Measurements from ENCODE around the gene ACADSB. TPM values are rescaled to one million over a fixed set of nuclear protein-coding genes. Genes with fewer than 3 reads are reported as not detected.

Gene ACADSB
- total and polyA plus RNA-seq, 8 donors, result 3.6 to 18.2 (median 11.6) TPM

- ATAC-seq (no peak), FAIRE-seq (no peak), DNase-seq (no peak)
- Histone ChIP-seq H3K9me3 (no peaks in the 10 kb centered on the region), H3K4me1 (peaks cover 0 to 12% (median 10%) of the 10 kb centered on the region in 3 donors), H3K4me3 (no peak overlapping the region), H3K27me3 (no peaks in the 10 kb centered on the region), H3K36me3 (no peaks in the 10 kb centered on the region), H3K27ac (no peak overlapping the region)
- intact Hi-C loops (cut with DNase I), result no loop called here
- WGBS, 2 donors, result 93 to 99% methylated on average over 4 of the region's 4 CpGs
- TF ChIP-seq CTCF (IDR thresholded peaks at IDR 0.05), result no peak
These were observed 7.4 kb downstream of the ACADSB start for GRCh38 chr10:123016228-123016627.

GRCh38 chr10:123017421-123018165, 8.8 kb downstream of the ACADSB start:
- WGBS, 2 donors, result 71 to 75% methylated on average over 9 of the region's 9 CpGs
- ATAC-seq (no peak), FAIRE-seq (no peak), DNase-seq (no peak)
- Histone ChIP-seq H3K4me3 (no peak overlapping the region), H3K36me3 (no peaks in the 10 kb centered on the region), H3K27ac (no peak overlapping the region), H3K9me3 (no peaks in the 10 kb centered on the region), H3K27me3 (no peaks in the 10 kb centered on the region), H3K4me1 (peaks cover 0 to 17% (median 12%) of the 10 kb centered on the region in 3 donors)
- TF ChIP-seq CTCF (IDR thresholded peaks at IDR 0.05), result no peak
- intact Hi-C loops (cut with DNase I), result no loop called here

- Histone ChIP-seq H3K4me3 (no peak overlapping the region), H3K9me3 (no peaks in the 10 kb centered on the region), H3K27ac (no peak overlapping the region), H3K27me3 (no peaks in the 10 kb centered on the region), H3K36me3 (no peaks in the 10 kb centered on the region), H3K4me1 (peaks cover 0 to 17% (median 12%) of the 10 kb centered on the region in 3 donors)
- TF ChIP-seq CTCF (IDR thresholded peaks at IDR 0.05), result no peak
- intact Hi-C loops (cut with DNase I), result no loop called here
- no peak for DNase-seq
- 86 to 95% methylated on average over 7 of the region's 7 CpGs for WGBS, 2 donors
- no peak for ATAC-seq
- FAIRE-seq, result no peak
These were observed 9.7 kb downstream of the ACADSB start for GRCh38 chr10:123018531-123018930.

GRCh38 chr10:123019264-123019663, 10.5 kb downstream of the ACADSB start:
- no peak for TF ChIP-seq CTCF (IDR thresholded peaks at IDR 0.05)
- H3K27ac ChIP-seq, result no peak overlapping the region
- H3K36me3 ChIP-seq, result no peaks in the 10 kb centered on the region
- DNase-seq (no peak), ATAC-seq (no peak), FAIRE-seq (no peak)
- H3K27me3 ChIP-seq, result no peaks in the 10 kb centered on the region
- 57 to 64% methylated on average over 3 of the region's 3 CpGs for WGBS, 2 donors
- H3K4me3 ChIP-seq, result no peak overlapping the region
- no peaks in the 10 kb centered on the region for H3K9me3 ChIP-seq
- intact Hi-C loops (cut with DNase I), result no loop called here
- H3K4me1 ChIP-seq, result peaks cover 0 to 17% (median 12%) of the 10 kb centered on the region in 3 donors

All from pancreas (tissue), 10 donors.